M059J (cell line): Measurements from ENCODE around the gene C4orf50. TPM values are rescaled to one million over a fixed set of nuclear protein-coding genes. Genes with fewer than 3 reads are reported as not detected.
A peak's percentile ranks its signal among the peaks of the same experiment; 100 is the strongest.

Source experiments
- DNase-seq: peaks from one replicate; pipeline ENCODE4 v3.0.0-alpha.2; 2012; ENCODE audit warnings: low read depth
- total RNA-seq: library from RNA; depleted of rRNA; stranded (reverse); fragments of >200 nt; shearing (Covaris generic); gene quantifications from 2 replicates; pipeline ENCODE4 v1.2.3, GENCODE V29; 2014

Gene C4orf50
- total RNA-seq, 1 experiment from 2014 or later, result not detected

DNA sequence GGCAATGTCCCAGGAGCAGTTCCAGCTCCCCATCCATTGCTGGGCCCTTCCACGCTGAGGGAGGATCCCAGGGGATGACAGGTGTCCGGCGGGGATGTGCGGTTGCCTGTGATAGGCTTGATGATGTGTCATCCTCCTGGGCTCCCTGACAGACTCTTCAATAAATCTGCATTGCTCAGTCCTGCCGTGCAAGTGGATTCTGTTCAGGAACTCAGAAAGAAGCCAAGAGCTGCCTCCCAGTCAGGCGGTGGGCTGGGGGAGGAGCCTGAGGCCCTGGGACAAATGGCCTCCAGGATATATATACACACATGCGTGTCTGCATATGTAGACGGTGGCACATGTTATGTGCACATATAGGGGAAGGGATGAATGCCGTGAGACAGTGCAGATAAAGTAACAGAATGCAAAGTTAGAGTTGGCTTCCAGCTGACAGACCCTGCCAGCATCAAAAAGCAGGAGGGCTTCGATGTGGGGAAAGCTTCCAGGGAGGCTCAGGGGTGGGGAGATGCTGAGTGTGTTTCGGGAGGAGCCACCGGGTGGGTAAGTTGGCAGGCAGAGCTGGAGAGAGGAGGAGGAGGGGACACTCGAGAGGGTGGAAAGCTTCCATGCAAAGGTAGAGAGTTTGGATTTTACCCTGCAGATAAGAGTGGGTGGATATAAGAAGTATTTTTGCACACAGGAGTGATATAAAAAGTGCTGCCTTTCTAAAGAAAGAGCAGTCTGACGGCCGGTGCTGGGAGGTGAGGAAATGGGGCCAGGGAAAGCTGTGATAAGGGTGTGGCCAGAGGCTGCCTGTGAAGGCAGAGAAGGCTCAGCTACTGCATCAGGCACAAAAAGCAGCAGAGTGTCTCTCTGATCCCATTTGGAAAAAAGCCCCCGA lies 96.9 kb downstream of the C4orf50 start:
- DNase-seq, result peak; percentile 4

DNA sequence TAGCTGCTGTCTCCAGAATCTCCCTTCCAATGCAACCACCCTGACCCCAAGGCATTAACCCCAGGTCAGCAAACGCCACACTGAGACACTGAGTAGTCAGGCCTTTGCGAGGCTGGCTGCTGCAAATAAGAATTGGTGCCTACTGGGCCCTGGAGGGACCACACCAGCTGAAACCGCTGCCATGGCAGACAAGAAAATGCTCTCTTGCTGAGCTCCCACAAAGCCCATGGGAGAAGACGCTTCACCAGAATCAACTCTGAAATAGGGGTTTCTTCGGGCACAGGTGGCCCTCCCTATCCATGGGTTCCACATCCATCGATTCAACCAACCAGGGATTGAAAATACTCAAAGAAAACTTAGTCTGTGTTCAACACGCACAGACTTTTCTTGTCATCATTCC lies 98.7 kb downstream of the C4orf50 start:
- no peak for DNase-seq

DNA sequence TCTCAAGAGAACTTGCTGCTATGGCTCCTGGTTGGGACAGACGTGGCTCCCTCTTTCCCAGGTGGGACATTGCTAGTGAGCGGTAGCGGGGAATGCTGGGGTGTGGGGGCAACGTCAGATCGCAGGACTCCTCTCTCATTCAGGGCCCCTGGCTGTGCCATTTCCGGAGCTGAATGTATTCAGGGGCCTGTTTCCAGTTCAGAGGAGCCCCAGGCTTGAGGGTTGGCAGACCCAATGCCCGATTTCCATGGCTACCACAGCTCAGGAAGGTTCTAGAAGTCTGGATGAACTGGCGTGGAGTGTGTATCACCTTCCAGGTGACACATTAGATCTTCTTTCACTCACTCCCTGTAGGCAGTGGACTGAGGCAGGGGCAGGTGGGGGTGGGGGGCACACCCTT lies 99.2 kb downstream of the C4orf50 start:
- no peak for DNase-seq

DNA sequence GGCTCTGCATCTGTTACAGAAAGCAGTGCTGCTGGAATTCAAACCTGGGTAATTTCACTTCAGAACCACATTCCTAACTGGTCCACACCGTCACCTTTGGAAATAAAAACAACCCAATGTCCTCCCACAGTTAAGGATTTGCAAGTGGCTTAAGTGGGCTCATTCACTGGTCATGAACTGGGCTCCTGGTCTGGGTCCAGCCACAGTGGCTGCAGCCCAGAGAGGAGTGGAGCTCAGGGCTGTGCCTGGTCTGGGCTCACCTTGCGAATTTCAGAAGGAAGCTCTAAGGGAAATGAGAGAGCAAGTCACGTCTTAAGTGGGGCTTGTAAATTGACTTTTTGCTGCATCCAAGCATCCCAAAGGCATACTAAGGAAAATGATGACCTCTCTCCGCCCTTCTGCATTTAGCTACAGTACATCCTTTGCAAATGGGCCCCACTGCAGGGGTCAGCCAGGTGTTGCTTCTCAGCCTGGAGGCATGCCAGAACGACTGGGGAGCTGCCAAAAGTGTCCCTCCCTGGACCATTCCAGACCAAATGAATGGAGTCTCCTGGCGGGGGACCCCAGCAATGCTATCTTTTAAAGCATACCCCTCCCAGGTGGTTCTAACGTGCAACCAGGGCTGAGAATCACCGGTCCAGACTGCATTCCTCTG lies 99.8 kb downstream of the C4orf50 start:
- no peak for DNase-seq

DNA sequence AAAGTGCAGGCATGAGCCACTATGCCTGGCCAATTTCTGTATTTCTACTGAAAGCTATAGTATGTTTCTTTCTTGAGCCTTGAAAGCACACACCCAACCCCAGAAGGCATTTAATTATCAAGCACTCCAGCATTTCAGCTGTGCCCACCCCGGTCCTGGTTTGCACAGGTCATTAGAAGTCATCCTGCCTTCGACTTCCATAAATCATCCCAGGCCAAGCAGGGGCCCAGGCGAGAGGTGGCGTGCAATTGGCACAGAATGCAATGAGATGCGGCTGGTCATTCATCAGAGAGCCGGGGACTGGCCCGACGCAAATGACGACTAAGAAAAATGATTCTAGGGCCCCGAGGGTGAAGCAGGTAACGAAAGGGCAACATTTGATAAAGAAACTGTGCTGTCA lies 100.6 kb downstream of the C4orf50 start:
- no peak for DNase-seq

DNA sequence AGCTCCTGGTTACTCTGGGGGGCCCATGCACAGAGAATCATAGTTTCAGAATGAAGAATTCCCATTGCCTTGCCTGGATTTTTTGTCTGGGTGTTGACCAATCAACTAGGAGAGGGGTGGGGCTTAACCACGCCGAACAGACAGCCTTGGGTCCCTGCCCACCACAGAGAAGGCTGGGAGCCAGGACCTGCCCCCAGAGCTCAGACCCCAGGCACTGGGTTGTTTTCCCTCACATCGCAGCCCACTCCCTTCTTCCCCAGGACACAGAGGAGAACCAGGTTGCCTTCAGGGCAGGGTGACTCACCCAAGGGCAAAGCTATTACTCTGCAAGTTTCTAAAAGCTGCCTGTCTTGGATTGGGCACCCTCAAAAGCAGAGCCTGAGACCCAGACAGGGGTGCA lies 102.0 kb downstream of the C4orf50 start:
- DNase-seq, result no peak

DNA sequence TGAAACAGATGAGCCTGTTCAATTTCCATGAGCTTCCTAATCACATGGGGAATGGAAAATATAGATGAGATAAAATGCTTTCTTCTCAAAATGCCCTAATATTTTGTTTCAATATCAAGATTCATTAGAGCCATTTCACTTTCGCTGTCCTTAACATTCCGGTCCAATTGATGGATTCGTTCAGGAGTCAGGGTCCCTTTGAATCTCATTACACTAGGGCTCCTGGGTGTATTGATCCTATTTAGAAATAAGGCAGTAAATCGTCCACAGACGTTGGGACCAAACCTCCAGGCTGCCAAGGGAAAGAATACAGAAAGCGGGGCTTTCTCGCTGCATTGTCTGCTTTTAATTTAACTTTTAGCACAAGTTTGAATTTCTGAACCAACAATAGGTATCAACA lies 104.8 kb downstream of the C4orf50 start:
- DNase-seq, result no peak

DNA sequence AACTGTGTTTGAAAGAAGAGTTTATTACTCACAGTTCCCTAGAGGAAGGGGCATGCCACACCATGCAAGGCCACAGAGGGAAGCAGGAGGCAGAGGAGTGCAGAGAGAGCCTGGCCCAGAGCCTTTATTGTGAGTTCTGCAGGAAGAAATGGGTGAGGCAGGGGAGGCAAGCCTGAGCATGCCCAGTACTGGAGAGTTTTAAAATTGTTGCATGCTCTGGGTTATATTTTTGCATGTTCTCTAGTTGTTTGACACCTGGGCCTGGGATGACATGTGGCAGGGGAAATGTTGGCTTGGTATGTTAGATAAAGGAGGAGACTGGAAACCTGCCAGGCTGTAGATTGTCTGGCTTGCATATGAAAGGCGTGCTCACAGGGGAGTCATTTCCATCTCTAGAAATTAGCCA lies 105.6 kb downstream of the C4orf50 start:
- no peak for DNase-seq

DNA sequence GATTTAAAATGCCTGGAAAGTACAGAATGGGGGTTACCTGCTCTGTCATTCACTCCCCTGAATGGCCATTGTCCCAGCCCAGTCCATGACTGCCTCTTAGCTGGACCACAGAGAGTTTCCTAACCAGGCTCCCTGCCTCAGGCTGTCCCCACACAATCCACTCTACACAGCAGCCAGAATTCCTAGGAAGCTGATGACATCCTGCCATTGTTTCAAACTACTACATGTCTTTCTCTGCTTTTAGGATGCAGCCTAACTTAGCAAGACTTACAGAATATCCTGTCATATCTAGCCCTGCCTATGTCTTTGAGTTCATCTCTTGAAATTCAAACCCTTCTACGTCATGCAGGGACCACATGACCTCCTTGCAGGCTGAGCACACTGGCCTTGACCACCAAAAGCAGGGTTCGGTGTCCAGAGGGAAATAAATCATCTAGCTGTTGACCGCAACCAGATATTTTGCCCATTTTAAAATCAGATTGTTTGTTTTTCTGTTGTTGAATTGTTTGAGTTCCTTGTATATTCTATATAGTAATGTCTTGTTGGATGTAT lies 109.3 kb downstream of the C4orf50 start:
- DNase-seq, result no peak

DNA sequence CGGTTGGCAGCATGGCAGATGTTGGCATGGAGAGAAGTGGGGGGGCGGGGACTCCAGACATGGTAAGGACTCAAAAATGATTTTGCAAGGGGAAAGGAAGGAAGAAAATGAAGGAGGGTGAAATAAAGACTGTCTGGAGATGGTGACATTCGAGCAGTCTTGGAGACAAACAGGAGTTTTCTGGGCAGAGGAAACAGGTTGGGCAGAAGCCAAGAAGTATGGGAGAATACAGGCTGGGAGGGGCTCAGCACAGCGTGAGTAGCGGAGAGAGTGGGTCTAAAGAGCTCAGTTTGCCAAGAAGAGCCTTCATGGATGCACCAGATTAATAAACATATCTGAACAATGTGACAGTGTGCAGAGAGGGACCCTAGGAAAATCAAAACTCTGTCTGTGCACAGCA lies 112.0 kb downstream of the C4orf50 start:
- no peak for DNase-seq

DNA sequence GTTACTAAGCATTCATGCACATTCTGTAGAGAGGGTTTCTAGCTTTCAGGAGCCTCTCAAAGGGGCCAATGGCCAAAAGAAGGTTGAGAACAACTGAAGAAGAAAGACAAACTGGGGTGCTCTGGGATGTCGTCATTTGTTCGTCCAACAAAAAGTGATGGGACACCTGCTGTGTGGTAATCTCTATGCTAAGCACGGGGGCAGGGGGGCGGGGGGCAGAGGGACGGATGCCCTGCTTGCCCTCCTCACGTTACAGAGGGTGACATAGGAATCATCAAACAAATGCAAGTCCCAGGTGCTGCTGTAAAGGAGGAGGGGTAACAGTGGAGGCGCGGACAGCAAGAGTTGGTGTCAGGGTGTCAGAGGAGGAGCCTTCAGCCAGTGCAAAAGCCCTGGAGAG lies 112.5 kb downstream of the C4orf50 start:
- DNase-seq, result no peak

DNA sequence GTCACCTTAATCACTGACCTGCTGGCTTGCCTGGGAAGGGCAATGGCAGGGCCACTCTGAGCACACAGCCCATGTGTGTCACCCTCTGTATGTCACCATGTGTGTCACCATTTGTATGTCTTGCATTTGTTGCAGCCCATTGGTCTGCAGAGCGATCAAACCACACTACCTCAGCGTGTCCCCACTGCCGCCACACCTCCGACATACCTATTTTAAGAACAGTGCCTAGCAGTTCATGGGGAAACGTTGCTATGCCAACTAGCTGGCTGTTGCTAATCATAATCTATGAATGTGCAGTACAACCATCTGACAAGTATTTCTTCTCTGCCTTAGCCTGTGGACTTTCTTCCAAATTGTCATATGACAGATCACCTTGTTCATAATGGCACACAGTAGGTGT lies 117.4 kb downstream of the C4orf50 start:
- DNase-seq, result no peak

DNA sequence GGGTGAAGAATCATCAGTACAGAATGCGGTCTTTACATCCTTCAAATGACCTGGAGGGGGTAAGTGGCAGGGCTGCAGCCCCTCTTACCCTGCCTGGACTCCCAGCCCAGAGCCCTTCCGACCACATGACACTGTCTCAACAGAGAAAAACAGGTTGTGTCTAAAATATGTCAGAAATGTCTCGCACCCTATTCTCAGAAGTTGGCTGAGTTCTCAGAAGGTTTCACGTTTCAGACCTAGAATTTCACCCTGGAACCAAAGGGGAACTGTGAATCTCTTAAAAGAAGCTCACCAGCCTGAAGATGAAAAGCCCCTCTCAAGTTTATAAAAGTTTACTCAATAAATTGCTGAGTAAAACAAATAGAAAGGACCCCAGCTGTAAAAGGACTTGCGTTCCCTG lies 118.3 kb downstream of the C4orf50 start:
- DNase-seq, result no peak

DNA sequence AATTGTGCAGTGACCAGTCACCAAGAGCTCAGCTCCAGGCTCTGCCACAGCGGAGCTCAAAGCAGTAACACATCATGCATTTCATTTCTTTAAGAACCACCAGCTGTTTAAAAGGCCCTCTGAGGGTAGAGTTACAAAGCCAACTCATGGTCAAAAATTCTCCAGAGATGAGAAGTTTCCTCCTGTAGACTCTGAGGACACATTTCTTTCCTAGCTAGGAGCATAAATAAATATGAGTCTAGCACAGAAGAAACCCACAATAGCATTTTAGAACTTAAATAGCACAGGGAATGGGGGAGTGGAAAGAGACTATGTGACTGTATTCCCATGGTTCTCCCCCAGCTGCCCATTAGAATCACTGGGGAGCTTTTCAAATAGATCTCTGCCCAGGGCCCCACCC lies 118.8 kb downstream of the C4orf50 start:
- DNase-seq, result no peak

DNA sequence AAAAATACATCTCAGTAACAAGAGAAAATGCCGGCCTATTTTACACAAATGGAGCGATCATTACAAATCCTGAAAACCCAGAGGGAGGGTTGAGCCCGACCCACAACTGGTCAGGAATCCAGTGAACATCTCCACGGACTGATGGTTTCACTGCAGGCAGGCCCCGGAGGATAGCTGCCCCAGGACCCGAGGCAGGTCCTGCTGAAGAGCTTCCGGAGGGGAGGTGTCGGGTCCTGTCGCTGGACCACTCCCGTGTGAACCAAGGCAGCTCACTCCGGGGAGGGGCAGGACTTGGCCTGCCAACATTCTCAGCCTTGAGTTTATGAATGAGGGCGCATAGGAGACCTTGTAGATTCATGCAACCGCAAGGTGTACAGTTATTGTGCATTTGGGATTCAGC lies 120.6 kb downstream of the C4orf50 start:
- no peak for DNase-seq

DNA sequence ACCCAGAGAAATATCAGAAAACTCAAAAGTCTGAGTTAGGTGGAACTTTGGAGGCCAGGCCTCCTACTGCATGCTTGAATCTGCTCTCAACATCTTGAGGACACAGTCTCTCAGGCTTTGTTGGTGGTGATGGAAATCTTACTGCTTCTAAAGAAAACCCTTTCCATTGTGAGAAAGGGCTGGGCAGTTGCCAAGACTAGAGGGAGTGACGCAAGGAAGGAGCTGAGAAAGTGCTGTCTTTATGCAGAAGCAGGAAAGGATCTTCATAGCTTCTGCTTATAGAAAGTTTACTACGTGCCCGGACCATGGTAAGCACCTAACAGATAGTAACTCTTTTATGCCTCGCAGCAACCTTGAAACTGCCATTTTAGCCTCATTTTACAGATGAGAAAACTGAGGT lies 122.9 kb downstream of the C4orf50 start:
- no peak for DNase-seq

DNA sequence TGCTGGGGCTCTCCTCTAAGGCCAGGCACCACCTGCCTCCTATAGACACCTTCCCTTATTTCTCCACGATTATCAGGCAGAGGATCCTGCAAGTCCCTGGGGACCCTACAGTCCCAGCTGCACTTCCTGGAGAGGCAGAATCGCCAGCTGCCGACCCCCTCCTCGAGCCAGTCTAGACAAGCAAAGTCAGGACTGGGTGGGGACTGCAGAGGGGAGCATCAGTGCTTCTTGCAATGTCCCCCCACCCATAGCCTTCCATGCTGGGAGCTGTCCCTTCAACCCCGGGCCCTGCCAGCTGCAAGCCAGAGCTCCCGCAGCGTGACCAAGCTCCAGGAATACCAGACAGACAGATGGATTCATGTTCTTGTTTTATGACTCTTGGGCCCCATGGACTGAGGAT lies 124.0 kb downstream of the C4orf50 start:
- DNase-seq, result no peak

DNA sequence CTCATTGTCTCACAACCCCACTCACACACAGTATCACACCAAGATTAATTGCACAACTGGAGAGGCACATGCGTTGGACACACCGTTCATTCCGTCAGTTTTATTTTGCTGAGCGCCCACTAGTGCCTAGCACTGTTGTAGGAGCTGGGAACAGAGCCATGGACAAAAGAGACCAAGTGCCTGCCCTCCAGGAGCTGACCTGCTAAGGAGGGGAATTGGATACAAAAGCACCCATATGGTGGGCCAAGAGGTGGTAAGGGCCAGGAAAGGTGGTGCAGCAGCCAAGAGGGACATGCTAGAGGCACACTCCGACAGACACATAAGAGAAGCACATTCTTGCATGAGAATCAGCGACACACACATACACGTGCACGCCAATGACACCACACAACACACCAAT lies 124.6 kb downstream of the C4orf50 start:
- DNase-seq, result no peak

DNA sequence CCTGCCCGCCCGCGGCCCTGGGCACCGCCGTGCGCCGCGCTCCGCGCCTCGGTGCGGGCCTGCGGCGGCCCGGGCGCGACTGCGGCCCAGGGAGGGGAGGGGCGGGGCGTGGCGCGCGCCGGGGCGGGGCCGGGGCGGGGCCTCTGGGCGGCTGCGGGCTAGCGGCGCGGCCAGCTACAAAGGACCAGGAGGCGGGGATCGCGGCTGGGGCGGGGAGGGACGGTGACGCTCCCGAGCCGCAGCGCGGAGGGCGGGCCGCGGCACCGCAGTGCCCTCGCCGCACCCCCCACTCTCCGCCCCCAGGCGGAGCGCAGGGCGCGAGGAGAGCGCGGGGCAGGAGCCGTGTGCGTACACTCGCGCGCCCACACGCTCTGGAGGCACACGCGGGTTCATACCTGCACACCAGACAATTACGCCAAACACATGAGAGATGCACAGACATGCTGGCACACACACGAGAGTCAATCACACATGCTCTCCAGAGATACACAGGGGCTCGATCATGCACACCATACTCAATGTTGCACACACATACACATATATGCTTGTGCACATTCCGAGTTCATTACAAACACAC lies 125.1 kb downstream of the C4orf50 start, which contains the start of gene CRMP1:
Gene CRMP1 (minus strand): TSS at position 83 of the 577 bp plus-strand sequence. CDS start 117 bp downstream, outside the sequence.
- DNase-seq, result no peak

DNA sequence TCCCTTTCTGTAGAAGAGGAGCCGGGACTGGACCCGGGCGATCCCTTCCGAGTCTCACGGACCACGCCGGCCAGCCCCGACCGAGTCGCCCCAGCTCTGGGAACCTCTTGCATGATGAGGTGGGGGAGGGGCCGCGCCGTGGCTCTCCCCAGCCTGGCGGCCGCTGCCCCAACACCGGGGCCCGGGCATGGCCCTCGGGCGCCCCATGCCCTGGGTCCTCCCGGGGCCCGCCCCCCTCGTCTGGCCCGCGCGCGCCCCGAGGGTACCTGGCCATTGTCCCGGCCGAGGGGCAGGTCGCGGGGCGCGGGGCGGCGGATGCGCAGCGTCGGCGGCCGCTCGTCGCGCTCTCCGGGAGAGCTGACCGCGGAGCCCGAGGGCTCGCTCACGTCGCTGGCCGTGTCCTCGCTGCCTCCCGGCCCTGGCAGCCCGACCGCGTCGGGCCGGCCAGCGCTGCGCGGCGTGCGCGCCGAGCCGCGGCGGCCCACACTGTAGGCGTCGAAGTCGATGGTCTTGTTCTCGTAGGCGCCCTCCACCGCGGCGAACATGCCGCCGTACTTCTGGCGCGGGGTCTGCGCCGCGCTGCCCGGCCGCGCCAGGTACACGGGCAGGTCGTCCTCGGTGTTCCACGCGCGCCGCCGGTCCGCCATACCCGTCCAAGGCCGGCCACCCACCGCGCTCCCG lies 125.8 kb downstream of the C4orf50 start:
- DNase-seq, result no peak

DNA sequence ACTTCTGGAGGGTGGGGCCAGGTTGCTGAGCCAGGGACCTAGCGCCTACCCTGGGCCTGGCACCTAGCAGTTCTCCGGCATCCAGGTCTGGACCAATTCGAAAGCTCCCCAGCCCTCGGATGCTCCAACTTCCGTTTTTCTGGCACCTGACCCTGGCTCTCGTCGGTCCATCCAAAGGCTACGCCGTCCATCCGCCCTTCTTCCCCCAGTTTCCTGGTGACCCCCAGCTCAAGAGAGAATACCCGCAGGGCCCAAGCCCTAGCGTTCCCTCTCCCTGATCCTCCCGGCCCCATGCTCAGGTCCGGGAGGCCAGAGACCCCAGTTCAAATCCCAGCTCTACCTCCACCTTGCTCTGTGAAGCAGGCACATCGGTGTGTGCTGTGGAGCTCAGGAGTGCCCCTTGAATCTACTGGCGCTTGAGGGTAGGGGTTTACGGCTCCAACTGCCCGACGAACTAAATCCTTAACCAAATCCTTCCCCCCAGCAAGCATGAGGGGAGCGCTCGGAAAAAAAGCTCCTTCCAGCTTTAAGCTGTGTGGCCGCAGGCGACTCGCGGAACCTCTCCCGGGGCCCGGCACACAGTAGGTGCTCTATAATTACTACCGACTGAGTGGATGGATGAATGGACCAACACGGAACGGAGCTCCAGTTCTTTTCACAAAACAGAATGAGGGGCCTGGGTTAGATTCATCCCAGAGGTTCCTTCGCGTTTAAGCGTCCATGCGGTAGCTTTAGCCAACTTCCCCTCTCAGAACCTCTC lies 126.5 kb downstream of the C4orf50 start:
- DNase-seq, result no peak
